ENCODE results near the gene TNFAIP8.
"Not testable (repeated sequence)": the region's sequence is repeated elsewhere in the genome, so short reads cannot be mapped to it uniquely, and the experiment has no call there.

GRCh38 chr5:119428166-119428565 is 72.3 kb downstream of the TNFAIP8 start:
- TF ChIP-seq CTCF (IDR thresholded peaks at IDR 0.05); POLR2AphosphoS5 (IDR thresholded peaks at IDR 0.05; ENCODE audit: insufficient read depth in 1 of 2, low read depth in 1 of 2); POLR2A (IDR thresholded peaks at IDR 0.05): not testable (repeated sequence)

All from vagina (tissue), 2 donors.